A549 (cell line): ENCODE measurements around the gene PAQR5.

Experiments used
- EHMT2 ChIP-seq: fragments of 200-600 bp; sonication (generic); IDR thresholded peaks from 2 replicates; pipeline ENCODE4 v1.6.1; 2016; ENCODE audit warnings: antibody characterized with exemption, low read depth, mild to moderate bottlenecking, moderate library complexity
- POLR2A ChIP-seq: IDR thresholded peaks from 2 replicates; pipeline ENCODE4 v1.6.1; 2012; ENCODE audit warnings: mild to moderate bottlenecking, low read length
- RAD21 ChIP-seq, 2 experiments: fragments of >200 bp in 1 of 2; sonication (Bioruptor Twin) in 1 of 2; formaldehyde crosslinking in 1 of 2; IDR thresholded peaks in 1 of 2; conservative IDR thresholded peaks in 1 of 2; 2 replicates in 1 of 2; 3 replicates in 1 of 2; pipeline ENCODE4 v1.6.1; 2012 to 2018; ENCODE audit warnings: inconsistent platforms in 1 of 2
- SMC3 ChIP-seq: fragments of >200 bp; sonication (Bioruptor Twin); formaldehyde crosslinking; IDR thresholded peaks from 3 replicates; pipeline ENCODE4 v1.6.1; 2018; ENCODE audit warnings: inconsistent platforms
- TF ChIP-seq, protein P1 (sequence below): fragments of >200 bp; sonication (Bioruptor Twin); formaldehyde crosslinking; IDR thresholded peaks from 3 replicates; pipeline ENCODE4 v1.5.1; 2016
- TF ChIP-seq, protein P2 (sequence below): fragments of 450-650 bp; IDR thresholded peaks from 2 replicates; pipeline ENCODE4 v1.6.1; 2014; ENCODE audit warnings: antibody characterized with exemption

DNA sequence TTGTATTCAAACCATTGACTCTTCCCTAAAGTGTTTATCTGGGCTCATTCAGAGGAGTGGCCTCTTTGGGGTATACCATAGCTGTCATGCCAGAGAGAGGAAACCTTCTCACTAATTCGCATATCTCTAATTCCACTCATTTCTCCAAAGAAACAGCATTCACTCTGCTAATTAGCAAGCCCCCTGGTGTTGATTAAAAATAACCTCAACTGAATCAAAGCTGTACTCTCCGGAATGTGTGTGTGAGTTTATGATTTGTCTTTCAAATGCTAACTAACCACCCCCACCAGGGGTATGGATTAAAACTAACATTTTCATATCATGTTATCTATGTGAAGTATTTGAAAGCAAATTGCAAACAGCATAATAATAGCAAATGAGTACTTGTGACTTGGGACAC lies 45.5 kb downstream of the PAQR5 start:
- TF ChIP-seq SMC3 (no peak), POLR2A (no peak), RAD21 (conservative IDR thresholded peaks at IDR 0.05 in 1 of 2, IDR thresholded peaks at IDR 0.05 in 1 of 2) (no peak), EHMT2 (no peak)
- TF ChIP-seq, protein P1, sequence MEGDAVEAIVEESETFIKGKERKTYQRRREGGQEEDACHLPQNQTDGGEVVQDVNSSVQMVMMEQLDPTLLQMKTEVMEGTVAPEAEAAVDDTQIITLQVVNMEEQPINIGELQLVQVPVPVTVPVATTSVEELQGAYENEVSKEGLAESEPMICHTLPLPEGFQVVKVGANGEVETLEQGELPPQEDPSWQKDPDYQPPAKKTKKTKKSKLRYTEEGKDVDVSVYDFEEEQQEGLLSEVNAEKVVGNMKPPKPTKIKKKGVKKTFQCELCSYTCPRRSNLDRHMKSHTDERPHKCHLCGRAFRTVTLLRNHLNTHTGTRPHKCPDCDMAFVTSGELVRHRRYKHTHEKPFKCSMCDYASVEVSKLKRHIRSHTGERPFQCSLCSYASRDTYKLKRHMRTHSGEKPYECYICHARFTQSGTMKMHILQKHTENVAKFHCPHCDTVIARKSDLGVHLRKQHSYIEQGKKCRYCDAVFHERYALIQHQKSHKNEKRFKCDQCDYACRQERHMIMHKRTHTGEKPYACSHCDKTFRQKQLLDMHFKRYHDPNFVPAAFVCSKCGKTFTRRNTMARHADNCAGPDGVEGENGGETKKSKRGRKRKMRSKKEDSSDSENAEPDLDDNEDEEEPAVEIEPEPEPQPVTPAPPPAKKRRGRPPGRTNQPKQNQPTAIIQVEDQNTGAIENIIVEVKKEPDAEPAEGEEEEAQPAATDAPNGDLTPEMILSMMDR, result no peak
- TF ChIP-seq, protein P2, sequence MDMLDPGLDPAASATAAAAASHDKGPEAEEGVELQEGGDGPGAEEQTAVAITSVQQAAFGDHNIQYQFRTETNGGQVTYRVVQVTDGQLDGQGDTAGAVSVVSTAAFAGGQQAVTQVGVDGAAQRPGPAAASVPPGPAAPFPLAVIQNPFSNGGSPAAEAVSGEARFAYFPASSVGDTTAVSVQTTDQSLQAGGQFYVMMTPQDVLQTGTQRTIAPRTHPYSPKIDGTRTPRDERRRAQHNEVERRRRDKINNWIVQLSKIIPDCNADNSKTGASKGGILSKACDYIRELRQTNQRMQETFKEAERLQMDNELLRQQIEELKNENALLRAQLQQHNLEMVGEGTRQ, result no peak
